HepG2 (cell line): ENCODE results near the gene AUNIP.

Experiments
- ARID3A ChIP-seq: IDR thresholded peaks from 2 replicates; pipeline ENCODE4 v1.6.1; 2012; ENCODE audit warnings: low read depth, low read length, improper control_type of control experiment
- BRF2 ChIP-seq: sonication (generic); formaldehyde crosslinking; IDR thresholded peaks from 2 replicates; pipeline ENCODE4 v1.8.1; 2022; ENCODE audit warnings: mild to moderate bottlenecking, missing genetic modification reagents
- CTCF ChIP-seq: sonication (generic); formaldehyde crosslinking; IDR thresholded peaks from 2 replicates; pipeline ENCODE4 v1.5.0; 2020; ENCODE audit warnings: mild to moderate bottlenecking, missing genetic modification reagents, moderate library complexity
- EZH2 ChIP-seq: conservative IDR thresholded peaks from 2 replicates; pipeline ENCODE4 v1.6.1; 2012; ENCODE audit warnings: mild to moderate bottlenecking, low read depth, low read length, moderate library complexity
- HDAC6 ChIP-seq: fragments of 200-600 bp; sonication (generic); IDR thresholded peaks from 2 replicates; pipeline ENCODE4 v1.7.0; 2017; ENCODE audit warnings: mild to moderate bottlenecking, antibody characterized with exemption, low read length, low read depth
- SNAPC5 ChIP-seq: sonication (generic); formaldehyde crosslinking; IDR thresholded peaks from 2 replicates; pipeline ENCODE4 v1.8.1; 2023; ENCODE audit warnings: mild to moderate bottlenecking, missing genetic modification reagents, borderline replicate concordance
- SP1 ChIP-seq, 2 experiments: fragments of 450-650 bp in 1 of 2; sonication (generic) in 1 of 2; formaldehyde crosslinking in 1 of 2; IDR thresholded peaks; 2 replicates each; pipeline versions ENCODE4 v1.4.0 to v1.6.1; 2016 to 2020; ENCODE audit warnings: missing genetic modification reagents in 1 of 2
- ZC3H4 ChIP-seq: sonication (generic); formaldehyde crosslinking; IDR thresholded peaks from 2 replicates; pipeline ENCODE4 v1.4.0; 2020; ENCODE audit warnings: missing genetic modification reagents, borderline replicate concordance
- ZNF232 ChIP-seq: sonication (generic); formaldehyde crosslinking; IDR thresholded peaks from 2 replicates; pipeline ENCODE4 v1.4.0; 2020; ENCODE audit warnings: missing genetic modification reagents, borderline replicate concordance
- ZNF704 ChIP-seq: sonication (generic); formaldehyde crosslinking; IDR thresholded peaks from 2 replicates; pipeline ENCODE4 v1.8.1; 2023; ENCODE audit warnings: mild to moderate bottlenecking, inconsistent platforms, moderate library complexity, missing genetic modification reagents, borderline replicate concordance

- TF ChIP-seq BRF2 (CRISPR knock-in tag) (no peak), ARID3A (no peak), CTCF (CRISPR knock-in tag) (no peak), SNAPC5 (CRISPR knock-in tag) (no peak), ZC3H4 (CRISPR knock-in tag) (no peak), HDAC6 (no peak), SP1 (IDR thresholded peaks at IDR 0.05) (no peak), SP1 (CRISPR knock-in tag; IDR thresholded peaks at IDR 0.05) (no peak), ZNF704 (CRISPR knock-in tag) (no peak), ZNF232 (no peak), EZH2 (no peak)
These were observed 30.2 kb downstream of the AUNIP start for GRCh38 chr1:25829046-25829445.
